IMR-90 (cell line): Measurements from ENCODE around the gene LAPTM5. TPM values are rescaled to one million over a fixed set of nuclear protein-coding genes. Genes with fewer than 3 reads are reported as not detected.

ENCODE experiments used
- ATAC-seq: fragments of 200-7000 bp; cut with Tn5 transposase; 2 replicates; pipeline ENCODE4 v1.9.1; 2020; ENCODE audit warnings: low read depth, mild to moderate bottlenecking, moderate library complexity
- BruUV-seq: library from RNA; stranded (reverse); fragments of 400-500 nt; replicated peaks from 2 replicates; lab custom pipeline; 2021; lab: Mats Ljungman, UMichigan
- CTCF ChIA-PET: fragments of 300-600 bp; formaldehyde crosslinking; extraction: SDS; loops from one replicate; lab custom pipeline; 2021; ENCODE audit warnings: antibody characterized with exemption; lab: Yijun Ruan, JAX
- POLR2A ChIA-PET: fragments of 300-600 bp; sonication (Branson Sonifier 250); formaldehyde crosslinking; loops from one replicate; lab custom pipeline; 2022; ENCODE audit warnings: antibody characterized with exemption; ENCODE audit not compliant: unreplicated experiment; lab: Charles Lee
- DNase-seq: peaks from one replicate; pipeline ENCODE4 v3.0.0; 2013
- H2AFZ ChIP-seq: replicated peaks from 2 replicates; pipeline ENCODE3; 2013; ENCODE audit warnings: low read length, mild to moderate bottlenecking; ENCODE audit not compliant: poor library complexity
- H2AK5ac ChIP-seq: 2 replicates; pipeline ENCODE4 v1.6.1; 2013; ENCODE audit warnings: low read depth, low read length, inconsistent platforms
- H2AK9ac ChIP-seq: replicated peaks from 2 replicates; pipeline ENCODE3; 2013; ENCODE audit warnings: mild to moderate bottlenecking, low read depth, low read length, moderate library complexity; ENCODE audit not compliant: poor library complexity
- H2BK120ac ChIP-seq: 2 replicates; pipeline ENCODE4 v1.6.1; 2013; ENCODE audit warnings: low read depth, low read length, inconsistent platforms
- H2BK15ac ChIP-seq: 3 replicates; pipeline ENCODE4 v1.6.1; 2013; ENCODE audit warnings: low read depth, low read length, inconsistent platforms
- H2BK20ac ChIP-seq: 2 replicates; pipeline ENCODE4 v1.6.1; 2013; ENCODE audit warnings: low read depth, mild to moderate bottlenecking, inconsistent platforms, low read length, moderate library complexity
- H2BK5ac ChIP-seq: 2 replicates; pipeline ENCODE4 v1.6.1; 2013; ENCODE audit warnings: mild to moderate bottlenecking, low read depth, low read length, inconsistent platforms; ENCODE audit not compliant: poor library complexity, severe bottlenecking
- H3K14ac ChIP-seq: replicated peaks from 2 replicates; pipeline ENCODE4 v1.6.1; 2013; ENCODE audit warnings: low read depth, low read length, inconsistent platforms
- H3K18ac ChIP-seq: 2 replicates; pipeline ENCODE4 v1.6.1; 2013; ENCODE audit warnings: low read depth, low read length, control low read depth
- H3K23ac ChIP-seq: 2 replicates; pipeline ENCODE4 v1.6.1; 2013; ENCODE audit warnings: low read depth, low read length, inconsistent platforms
- H3K27ac ChIP-seq: 2 replicates; pipeline ENCODE4 v1.5.1; 2013; ENCODE audit warnings: mild to moderate bottlenecking, control low read depth, low read length; ENCODE audit not compliant: insufficient read depth
- H3K27me3 ChIP-seq: 2 replicates; pipeline ENCODE4 v1.6.1; 2013; ENCODE audit warnings: low read length; ENCODE audit not compliant: control insufficient read depth, insufficient read depth
- H3K36me3 ChIP-seq: 2 replicates; pipeline ENCODE4 v1.6.1; 2013; ENCODE audit warnings: low read length, mixed read lengths; ENCODE audit not compliant: control insufficient read depth, insufficient read depth
- H3K4ac ChIP-seq: 2 replicates; pipeline ENCODE4 v1.6.1; 2013; ENCODE audit warnings: low read depth, low read length, inconsistent platforms
- H3K4me1 ChIP-seq: 2 replicates; pipeline ENCODE4 v1.6.1; 2013; ENCODE audit warnings: low read length, mixed read lengths; ENCODE audit not compliant: control insufficient read depth, insufficient read depth
- H3K4me2 ChIP-seq: 2 replicates; pipeline ENCODE4 v1.6.1; 2013; ENCODE audit warnings: low read depth, mild to moderate bottlenecking, control low read depth, low read length, moderate library complexity
- H3K4me3 ChIP-seq: 2 replicates; pipeline ENCODE4 v1.5.1; 2013; ENCODE audit warnings: low read depth, mild to moderate bottlenecking, control low read depth, low read length, moderate library complexity; ENCODE audit not compliant: insufficient read depth
- H3K56ac ChIP-seq: 2 replicates; pipeline ENCODE4 v1.6.1; 2013; ENCODE audit warnings: low read length, inconsistent platforms; ENCODE audit not compliant: insufficient read depth; ENCODE audit errors: extremely low read depth
- H3K79me1 ChIP-seq, 2 experiments: 2 replicates each; pipeline ENCODE4 v1.6.1; 2013; ENCODE audit warnings: low read length in 2 of 2, inconsistent platforms in 1 of 2, low read depth in 1 of 2
- H3K9ac ChIP-seq: 2 replicates; pipeline ENCODE4 v1.6.1; 2013; ENCODE audit warnings: low read depth, low read length, control low read depth
- H3K9me1 ChIP-seq: 2 replicates; pipeline ENCODE4 v1.6.1; 2013; ENCODE audit warnings: low read length, inconsistent platforms; ENCODE audit not compliant: insufficient read depth
- H3K9me3 ChIP-seq: 2 replicates; pipeline ENCODE4 v1.6.1; 2013; ENCODE audit warnings: low read length; ENCODE audit not compliant: control insufficient read depth, insufficient read depth
- H4K20me1 ChIP-seq: 2 replicates; pipeline ENCODE4 v1.6.1; 2013; ENCODE audit warnings: low read length, inconsistent platforms; ENCODE audit not compliant: insufficient read depth
- H4K5ac ChIP-seq: 2 replicates; pipeline ENCODE4 v1.6.1; 2013; ENCODE audit warnings: mild to moderate bottlenecking, low read depth, low read length, control low read depth
- H4K8ac ChIP-seq, 2 experiments: 2 replicates each; pipeline ENCODE4 v1.6.1; 2013; ENCODE audit warnings: low read depth in 2 of 2, low read length in 2 of 2, control low read depth in 1 of 2, inconsistent platforms in 1 of 2
- H4K91ac ChIP-seq: 2 replicates; pipeline ENCODE4 v1.6.1; 2013; ENCODE audit warnings: low read depth, low read length, inconsistent platforms; ENCODE audit not compliant: insufficient read depth
- CHD1 ChIP-seq: IDR thresholded peaks from 2 replicates; pipeline ENCODE4 v1.6.1; 2012; ENCODE audit warnings: low read depth, low read length, improper control_type of control experiment
- CTCF ChIP-seq: conservative IDR thresholded peaks from 2 replicates; pipeline ENCODE4 v1.5.1; 2012; ENCODE audit warnings: mild to moderate bottlenecking, low read depth, low read length, improper control_type of control experiment
- MAZ ChIP-seq: IDR thresholded peaks from 2 replicates; pipeline ENCODE4 v1.6.1; 2012; ENCODE audit warnings: low read depth, mild to moderate bottlenecking, low read length, improper control_type of control experiment, moderate library complexity, borderline replicate concordance
- POLR2A ChIP-seq: IDR thresholded peaks from 2 replicates; pipeline ENCODE4 v1.6.1; 2012; ENCODE audit warnings: mild to moderate bottlenecking, low read depth, low read length
- RCOR1 ChIP-seq: IDR thresholded peaks from 2 replicates; pipeline ENCODE4 v1.6.1; 2012; ENCODE audit warnings: mild to moderate bottlenecking, low read length, improper control_type of control experiment; ENCODE audit not compliant: insufficient replicate concordance
- RFX5 ChIP-seq: IDR thresholded peaks from 2 replicates; pipeline ENCODE4 v1.8.0; 2012; ENCODE audit warnings: low read depth, mild to moderate bottlenecking, low read length, moderate library complexity
- USF2 ChIP-seq: fragments of 150-350 bp; IDR thresholded peaks from 2 replicates; pipeline ENCODE4 v1.6.1; 2017; ENCODE audit warnings: mild to moderate bottlenecking, antibody characterized with exemption, low read length, low read depth
- WGBS, 2 experiments: methylation state at CpG; one replicate each; pipeline versions ENCODE4 v1.1.5 to v1.1.7; 2013; ENCODE audit warnings: missing lambda C conversion rate in 2 of 2; ENCODE audit not compliant: insufficient read length in 1 of 2; ENCODE audit errors: extremely low coverage in 2 of 2; 5-methylcytosine and 5-hydroxymethylcytosine counted together
- dilution Hi-C: fragments of 300-500 bp; cut with HindIII; formaldehyde crosslinking; loops from one replicate; pipeline ENCODE4 v1.14.3; 2018; ENCODE audit warnings: low sequenced_read_pairs; ENCODE audit not compliant: unreplicated experiment
- in situ Hi-C: fragments of 300-500 bp; cut with MboI; formaldehyde crosslinking; loops from 3 replicates; pipeline ENCODE4 v1.14.3; 2019; ENCODE audit warnings: low sequenced_read_pairs, inconsistent platforms, mixed read lengths
- intact Hi-C: fragments of 100-400 bp; cut with micrococcal nuclease; formaldehyde crosslinking; loops from 2 replicates; pipeline ENCODE4 v1.10.0; 2022
- polyA plus RNA-seq, 3 experiments: library from polyadenylated mRNA; depleted of rRNA; stranded (reverse); fragments of >200 nt; gene quantifications; 2 replicates each; pipeline ENCODE4 v1.2.3, GENCODE V29; 2012; ENCODE audit warnings: low replicate concordance in 1 of 3
- total RNA-seq: library from RNA; depleted of rRNA; stranded (reverse); fragments of >200 nt; gene quantifications from 2 replicates; pipeline ENCODE4 v1.2.3, GENCODE V29; 2012

The LAPTM5 gene
- total and polyA plus RNA-seq, 2 of the 4 experiments (the other 2 are of a cell fraction) = 0.09 TPM; not detected in 1

GRCh38 chr1:30734580-30734979, 23.0 kb downstream of the LAPTM5 start:
- Histone ChIP-seq H3K9ac (no peak overlapping the region), H3K79me1 (no peaks in the 10 kb centered on the region), H3K4me1 (no peaks in the 10 kb centered on the region), H2BK20ac (no peak overlapping the region), H2BK15ac (no peak overlapping the region), H4K5ac (no peak overlapping the region), H3K9me1 (no peaks in the 10 kb centered on the region), H3K36me3 (no peaks in the 10 kb centered on the region), H3K27ac (no peak overlapping the region), H4K91ac (no peak overlapping the region), H2AK9ac (no peak overlapping the region), H4K20me1 (no peaks in the 10 kb centered on the region), H3K4me2 (no peak overlapping the region), H3K9me3 (peaks cover 7% of the 10 kb centered on the region), H3K18ac (no peak overlapping the region), H3K4ac (no peak overlapping the region), H3K23ac (no peak overlapping the region), H2BK5ac (no peak overlapping the region), H4K8ac (no peak overlapping the region), H2AFZ (no peak overlapping the region), H3K56ac (no peak overlapping the region), H2BK120ac (no peak overlapping the region), H3K14ac (no peak overlapping the region), H3K27me3 (peaks cover 34% of the 10 kb centered on the region), H3K4me3 (no peak overlapping the region), H2AK5ac (no peak overlapping the region)
- no peak for TF ChIP-seq RCOR1
- no peak for TF ChIP-seq POLR2A
- TF ChIP-seq USF2 = no peak
- no peak for TF ChIP-seq MAZ
- TF ChIP-seq CHD1 = no peak
- TF ChIP-seq CTCF = no peak
- TF ChIP-seq RFX5 = no peak
- ChIA-PET POLR2A (no interaction called here), CTCF (no interaction called here)
- DNase-seq = no peak
- dilution Hi-C loops = no loop called here
- in situ Hi-C loops = no loop called here
- ATAC-seq = no peak
- intact Hi-C loops = no loop called here
- WGBS, 2 experiments = no CpG with 5 or more reads among the region's 4 CpGs
- BruUV-seq = no TSS peak
